Measurements from ENCODE around the gene NFATC1. TPM values are rescaled to one million over a fixed set of nuclear protein-coding genes. Genes with fewer than 3 reads are reported as not detected.
A peak's percentile ranks its signal among the peaks of the same experiment; 100 is the strongest.

Gene NFATC1
- total and polyA plus RNA-seq, 2 donors from 2014 or later = 4.3 to 17.2 TPM

DNA sequence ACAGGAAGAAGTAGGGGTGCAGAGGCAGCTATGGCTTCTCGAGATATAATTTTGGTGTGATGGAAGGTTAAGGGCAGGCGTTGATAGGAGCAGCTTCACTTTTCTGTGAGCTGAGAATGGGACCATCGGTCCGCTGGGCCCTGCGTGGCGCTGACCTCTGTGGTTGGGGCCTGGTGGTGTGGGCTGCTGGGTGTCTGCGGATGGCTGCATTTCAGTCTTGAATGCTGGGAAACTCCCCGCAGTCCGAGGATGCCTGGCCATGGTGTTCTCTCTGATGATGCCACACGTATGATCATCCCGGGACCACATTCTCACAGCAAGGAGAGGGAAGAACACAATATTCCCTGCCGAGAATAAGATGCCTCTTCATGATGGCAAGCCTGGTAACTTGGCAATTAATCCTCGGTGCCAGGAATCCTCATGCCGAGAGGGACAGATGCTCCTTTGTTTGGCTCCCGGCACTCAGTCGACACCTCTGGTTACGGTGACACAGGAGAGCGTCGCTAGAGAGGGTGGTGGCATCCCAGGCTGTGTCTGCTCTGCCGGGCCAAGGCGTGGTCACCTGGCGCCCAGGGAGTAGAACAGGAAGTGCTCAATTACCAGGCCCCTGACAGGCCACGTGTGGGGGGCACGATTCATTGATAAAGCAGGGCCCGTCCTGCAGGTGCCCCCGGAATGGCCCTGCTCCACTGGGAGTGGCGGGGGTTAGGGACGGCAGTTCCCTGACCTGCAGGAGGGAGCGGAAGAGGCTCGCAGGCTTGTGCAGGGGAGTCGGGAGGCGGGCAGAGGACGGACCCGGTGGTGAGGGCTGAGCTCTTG lies 164.5 kb downstream of the NFATC1 start:
- DNase-seq (peak in 2 of 5 donors; percentile 25 to 63), FAIRE-seq (no peak)
- no peaks in the 10 kb centered on the region for H3K36me3 ChIP-seq (ENCODE audit: control insufficient read depth in 2 of 3, insufficient read depth in 3 of 3, low read length in 3 of 3)
- H3K27me3 ChIP-seq (ENCODE audit: control insufficient read depth, insufficient read depth, low read length) = no peaks in the 10 kb centered on the region
- intact Hi-C loops (cut with DNase I) = no loop called here
- H3K9ac ChIP-seq (ENCODE audit: low read length in 3 of 3) = no peak overlapping the region
- H3K9me3 ChIP-seq (ENCODE audit: control insufficient read depth in 2 of 3, insufficient read depth in 1 of 3, low read length in 3 of 3) = peaks cover 0 to 1% (median 0%) of the 10 kb centered on the region in 3 donors
- TF ChIP-seq, protein P1, sequence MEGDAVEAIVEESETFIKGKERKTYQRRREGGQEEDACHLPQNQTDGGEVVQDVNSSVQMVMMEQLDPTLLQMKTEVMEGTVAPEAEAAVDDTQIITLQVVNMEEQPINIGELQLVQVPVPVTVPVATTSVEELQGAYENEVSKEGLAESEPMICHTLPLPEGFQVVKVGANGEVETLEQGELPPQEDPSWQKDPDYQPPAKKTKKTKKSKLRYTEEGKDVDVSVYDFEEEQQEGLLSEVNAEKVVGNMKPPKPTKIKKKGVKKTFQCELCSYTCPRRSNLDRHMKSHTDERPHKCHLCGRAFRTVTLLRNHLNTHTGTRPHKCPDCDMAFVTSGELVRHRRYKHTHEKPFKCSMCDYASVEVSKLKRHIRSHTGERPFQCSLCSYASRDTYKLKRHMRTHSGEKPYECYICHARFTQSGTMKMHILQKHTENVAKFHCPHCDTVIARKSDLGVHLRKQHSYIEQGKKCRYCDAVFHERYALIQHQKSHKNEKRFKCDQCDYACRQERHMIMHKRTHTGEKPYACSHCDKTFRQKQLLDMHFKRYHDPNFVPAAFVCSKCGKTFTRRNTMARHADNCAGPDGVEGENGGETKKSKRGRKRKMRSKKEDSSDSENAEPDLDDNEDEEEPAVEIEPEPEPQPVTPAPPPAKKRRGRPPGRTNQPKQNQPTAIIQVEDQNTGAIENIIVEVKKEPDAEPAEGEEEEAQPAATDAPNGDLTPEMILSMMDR (IDR thresholded peaks at IDR 0.05; ENCODE audit: borderline replicate concordance, extremely low read depth, insufficient read depth) = no peak
- H3K4me3 ChIP-seq (ENCODE audit: low read length in 3 of 3) = no peak overlapping the region
- no peaks in the 10 kb centered on the region for H3K4me1 ChIP-seq (ENCODE audit: control insufficient read depth in 2 of 3, insufficient read depth in 2 of 3, low read depth in 1 of 3, low read length in 3 of 3)
- no peak overlapping the region for H3K27ac ChIP-seq (ENCODE audit: low read depth in 2 of 2, low read length in 2 of 2)

DNA sequence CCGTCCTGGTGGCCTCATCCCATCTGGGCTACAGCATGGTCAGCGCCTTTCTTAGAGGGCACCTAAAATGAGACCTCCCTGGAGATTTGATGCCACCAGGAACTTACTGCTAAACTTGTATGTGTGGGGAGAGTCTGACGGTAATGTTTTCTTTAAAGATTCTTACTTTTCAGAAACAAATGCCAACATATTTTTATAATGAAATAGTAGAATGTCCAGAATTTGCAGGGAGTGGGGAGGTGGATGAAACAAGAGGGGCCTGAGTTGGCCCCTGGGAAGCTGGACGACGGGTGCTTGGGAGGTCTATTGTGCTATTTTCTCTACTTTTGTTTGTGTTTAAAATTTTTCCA lies 165.1 kb downstream of the NFATC1 start:
- no peak for FAIRE-seq
- no peaks in the 10 kb centered on the region for H3K4me1 ChIP-seq (ENCODE audit: control insufficient read depth in 2 of 3, insufficient read depth in 2 of 3, low read depth in 1 of 3, low read length in 3 of 3)
- TF ChIP-seq, protein P1 (IDR thresholded peaks at IDR 0.05; ENCODE audit: borderline replicate concordance, extremely low read depth, insufficient read depth) = no peak
- H3K9me3 ChIP-seq (ENCODE audit: control insufficient read depth in 2 of 3, insufficient read depth in 1 of 3, low read length in 3 of 3) = peaks cover 0 to 1% (median 0%) of the 10 kb centered on the region in 3 donors
- H3K27ac ChIP-seq (ENCODE audit: low read depth in 2 of 2, low read length in 2 of 2) = no peak overlapping the region
- no peaks in the 10 kb centered on the region for H3K27me3 ChIP-seq (ENCODE audit: control insufficient read depth, insufficient read depth, low read length)
- no peak for DNase-seq
- no peak overlapping the region for H3K9ac ChIP-seq (ENCODE audit: low read length in 3 of 3)
- H3K4me3 ChIP-seq (ENCODE audit: low read length in 3 of 3) = no peak overlapping the region
- H3K36me3 ChIP-seq (ENCODE audit: control insufficient read depth in 2 of 3, insufficient read depth in 3 of 3, low read length in 3 of 3) = no peaks in the 10 kb centered on the region
- intact Hi-C loops (cut with DNase I) = no loop called here

DNA sequence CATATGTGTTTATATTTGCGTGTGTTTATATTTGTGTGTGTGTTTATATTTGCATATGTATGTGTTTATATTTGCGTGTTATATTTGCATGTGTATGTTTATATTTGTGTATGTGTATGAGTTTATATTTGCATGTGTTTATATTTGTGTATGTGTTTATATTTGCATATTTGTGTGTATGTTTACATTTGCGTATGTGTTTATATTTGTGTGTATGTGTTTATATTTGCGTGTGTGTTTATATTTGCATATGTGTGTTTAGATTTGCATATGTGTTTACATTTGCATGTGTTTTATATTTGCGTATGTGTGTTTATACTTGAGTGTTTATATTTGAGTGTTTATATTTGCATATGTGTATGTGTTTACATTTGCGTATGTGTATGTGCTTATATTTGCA lies 168.2 kb downstream of the NFATC1 start:
- FAIRE-seq (peak; percentile 73), DNase-seq (no peak)
- Histone ChIP-seq H3K27ac (ENCODE audit: low read depth in 2 of 2, low read length in 2 of 2) (no peak overlapping the region), H3K36me3 (ENCODE audit: control insufficient read depth in 2 of 3, insufficient read depth in 3 of 3, low read length in 3 of 3) (no peaks in the 10 kb centered on the region), H3K4me1 (ENCODE audit: control insufficient read depth in 2 of 3, insufficient read depth in 2 of 3, low read depth in 1 of 3, low read length in 3 of 3) (peaks cover 0 to 3% (median 0%) of the 10 kb centered on the region in 3 donors), H3K4me3 (ENCODE audit: low read length in 3 of 3) (no peak overlapping the region), H3K9ac (ENCODE audit: low read length in 3 of 3) (no peak overlapping the region), H3K27me3 (ENCODE audit: control insufficient read depth, insufficient read depth, low read length) (no peaks in the 10 kb centered on the region), H3K9me3 (ENCODE audit: control insufficient read depth in 2 of 3, insufficient read depth in 1 of 3, low read length in 3 of 3) (peaks cover 0 to 1% (median 0%) of the 10 kb centered on the region in 3 donors)
- intact Hi-C loops (cut with DNase I) = no loop called here
- TF ChIP-seq, protein P1 (IDR thresholded peaks at IDR 0.05; ENCODE audit: borderline replicate concordance, extremely low read depth, insufficient read depth) = no peak

Measured in kidney (tissue), 14 donors.